WTC11 (cell line): ENCODE measurements around the gene TEX35. TPM values are rescaled to one million over a fixed set of nuclear protein-coding genes. Genes with fewer than 3 reads are reported as not detected.

Experiments
- ATAC-seq: fragments of 200-7000 bp; cut with Tn5 transposase; 2 replicates; pipeline ENCODE4 v1.10.0; 2021; ENCODE audit warnings: mild to moderate bottlenecking, moderate library complexity
- CTCF ChIA-PET: fragments of 300-600 bp; sonication (Branson Sonifier 250); formaldehyde crosslinking; loops from one replicate; lab custom pipeline; 2021; ENCODE audit warnings: antibody characterized with exemption; lab: Charles Lee
- POLR2A ChIA-PET: fragments of 350-600 bp; sonication (Branson Sonifier 250); formaldehyde crosslinking; loops from one replicate; lab custom pipeline; 2021; ENCODE audit warnings: antibody characterized with exemption; lab: Charles Lee
- DNase-seq: peaks from one replicate; pipeline ENCODE4 v3.0.0; 2021; ENCODE audit warnings: low spot score
- H3K27ac Mint-ChIP-seq: 2 replicates; pipeline ENCODE4 v1.8.0; 2021; ENCODE audit warnings: mixed read lengths
- H3K27me3 Mint-ChIP-seq: 2 replicates; pipeline ENCODE4 v1.8.0; 2021; ENCODE audit warnings: low read depth, mild to moderate bottlenecking, moderate library complexity, mixed read lengths
- H3K36me3 Mint-ChIP-seq: 2 replicates; pipeline ENCODE4 v1.8.0; 2021; ENCODE audit warnings: mixed read lengths
- H3K4me1 Mint-ChIP-seq: 2 replicates; pipeline ENCODE4 v1.8.0; 2022; ENCODE audit warnings: mixed read lengths
- H3K4me3 Mint-ChIP-seq: 2 replicates; pipeline ENCODE4 v1.8.0; 2021; ENCODE audit warnings: mild to moderate bottlenecking, moderate library complexity, mixed read lengths
- H3K9me3 Mint-ChIP-seq: 2 replicates; pipeline ENCODE4 v1.8.0; 2021; ENCODE audit warnings: mixed read lengths
- ATF1 ChIP-seq: sonication (generic); formaldehyde crosslinking; IDR thresholded peaks from 2 replicates; pipeline ENCODE4 v1.8.1; 2023; ENCODE audit warnings: mild to moderate bottlenecking, moderate library complexity, missing genetic modification reagents
- CREM ChIP-seq: sonication (generic); formaldehyde crosslinking; IDR thresholded peaks from 2 replicates; pipeline ENCODE4 v1.8.1; 2022; ENCODE audit warnings: mild to moderate bottlenecking, missing genetic modification reagents, moderate library complexity
- ETV6 ChIP-seq: sonication (generic); formaldehyde crosslinking; IDR thresholded peaks from 2 replicates; pipeline ENCODE4 v1.8.1; 2022; ENCODE audit warnings: mild to moderate bottlenecking, missing genetic modification reagents
- FOXK1 ChIP-seq: sonication (generic); formaldehyde crosslinking; IDR thresholded peaks from 2 replicates; pipeline ENCODE4 v1.8.0; 2022; ENCODE audit warnings: mild to moderate bottlenecking, moderate library complexity, missing genetic modification reagents
- GABPB1 ChIP-seq: sonication (generic); formaldehyde crosslinking; IDR thresholded peaks from 2 replicates; pipeline ENCODE4 v1.8.1; 2023; ENCODE audit warnings: mild to moderate bottlenecking, missing genetic modification reagents
- IRF2 ChIP-seq: sonication (generic); formaldehyde crosslinking; IDR thresholded peaks from 2 replicates; pipeline ENCODE4 v1.8.0; 2022; ENCODE audit warnings: low read depth, missing genetic modification reagents, borderline replicate concordance
- MYBL2 ChIP-seq: sonication (generic); formaldehyde crosslinking; IDR thresholded peaks from 2 replicates; pipeline ENCODE4 v1.8.1; 2023; ENCODE audit warnings: mild to moderate bottlenecking, moderate library complexity, missing genetic modification reagents
- SP1 ChIP-seq: sonication (generic); formaldehyde crosslinking; conservative IDR thresholded peaks from 2 replicates; pipeline ENCODE4 v1.8.1; 2022; ENCODE audit warnings: missing genetic modification reagents
- ZBTB21 ChIP-seq: sonication (generic); formaldehyde crosslinking; IDR thresholded peaks from 2 replicates; pipeline ENCODE4 v1.8.1; 2023; ENCODE audit warnings: mild to moderate bottlenecking, missing genetic modification reagents, borderline replicate concordance
- ZNF317 ChIP-seq: sonication (generic); formaldehyde crosslinking; IDR thresholded peaks from 2 replicates; pipeline ENCODE4 v1.8.1; 2023; ENCODE audit warnings: low read depth, mild to moderate bottlenecking, moderate library complexity, missing genetic modification reagents, borderline replicate concordance
- total RNA-seq: library from RNA; stranded (reverse); gene quantifications from 3 replicates; pipeline ENCODE4 v1.2.3, GENCODE V29; 2021
- TF ChIP-seq, protein P1 (sequence below): sonication (generic); formaldehyde crosslinking; IDR thresholded peaks from 2 replicates; pipeline ENCODE4 v1.8.0; 2023; ENCODE audit warnings: missing genetic modification reagents, mild to moderate bottlenecking, borderline replicate concordance
- TF ChIP-seq, protein P2 (sequence below): fragments of 200-600 bp; IDR thresholded peaks from 2 replicates; pipeline ENCODE4 v1.8.0; 2022; ENCODE audit warnings: antibody characterized with exemption
- TF ChIP-seq, protein P3 (sequence below): fragments of 250-450 bp; sonication (Bioruptor Pico); IDR thresholded peaks from 2 replicates; pipeline ENCODE4 v1.8.0; 2021; ENCODE audit warnings: mild to moderate bottlenecking
- TF ChIP-seq, protein P4 (sequence below): sonication (generic); formaldehyde crosslinking; IDR thresholded peaks from 2 replicates; pipeline ENCODE4 v1.8.1; 2023; ENCODE audit warnings: mild to moderate bottlenecking, missing genetic modification reagents, moderate library complexity
- TF ChIP-seq, protein P5 (sequence below): sonication (generic); formaldehyde crosslinking; IDR thresholded peaks from 2 replicates; pipeline ENCODE4 v1.8.0; 2023; ENCODE audit warnings: mild to moderate bottlenecking, missing genetic modification reagents
- TF ChIP-seq, protein P6 (sequence below): fragments of 250-450 bp; sonication (Bioruptor Pico); conservative IDR thresholded peaks from 2 replicates; pipeline ENCODE4 v1.9.0; 2021; ENCODE audit warnings: mild to moderate bottlenecking
- TF ChIP-seq, protein P7 (sequence below): sonication (generic); formaldehyde crosslinking; IDR thresholded peaks from 2 replicates; pipeline ENCODE4 v1.8.1; 2023; ENCODE audit warnings: mild to moderate bottlenecking, moderate library complexity, missing genetic modification reagents
- TF ChIP-seq, protein P8 (sequence below): sonication (generic); formaldehyde crosslinking; IDR thresholded peaks from 2 replicates; pipeline ENCODE4 v1.8.1; 2022; ENCODE audit warnings: mild to moderate bottlenecking, moderate library complexity, missing genetic modification reagents

TEX35 gene
- total RNA-seq, 1 experiment from 2014 or later: not detected

DNA sequence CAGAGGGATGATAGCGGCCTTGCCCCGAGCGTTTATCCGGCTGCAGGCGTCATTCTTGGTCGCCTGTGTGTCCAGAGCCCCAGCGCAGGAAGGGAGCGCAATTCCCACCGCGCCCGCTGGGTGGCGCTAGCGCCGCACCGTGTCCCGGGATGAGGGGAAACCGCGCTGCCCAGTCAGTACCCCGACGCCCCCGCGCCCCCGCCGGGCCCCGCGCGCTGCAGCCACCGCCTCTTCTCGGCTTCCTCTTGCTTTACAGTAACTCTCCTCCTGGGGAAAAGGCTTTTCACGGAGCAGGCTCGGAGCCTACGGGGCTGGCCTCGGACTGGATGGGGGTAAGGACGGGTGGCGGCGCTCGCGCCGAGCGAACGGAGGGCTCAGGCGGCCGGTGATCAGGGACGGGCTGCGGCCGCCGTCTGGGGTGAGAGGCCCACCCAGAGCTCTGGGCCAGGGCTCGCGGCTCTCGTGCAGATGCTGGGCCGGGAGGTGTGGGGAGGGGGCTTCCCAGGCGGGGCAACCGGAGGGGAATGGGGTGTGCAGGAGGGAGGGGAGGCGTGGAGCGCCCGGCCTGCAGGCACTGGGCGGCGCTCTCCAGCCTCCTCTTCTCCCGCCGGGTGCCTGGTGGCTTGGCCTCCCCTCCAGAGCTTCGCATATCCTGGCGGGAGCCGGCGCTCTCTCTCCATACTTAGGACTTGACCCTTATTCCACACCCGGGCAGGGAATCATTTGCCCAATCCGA, 29.8 kb downstream of the TEX35 start:
- DNase-seq (peak; percentile 97), ATAC-seq (peak; percentile 76)
- H3K27me3 Mint-ChIP-seq: no peaks in the 10 kb centered on the region; the same call in 1 of the 2 replicates
- peaks cover 23% of the 10 kb centered on the region for H3K4me1 Mint-ChIP-seq
- peak overlapping the region; percentile 91 for H3K27ac Mint-ChIP-seq
- H3K4me3 Mint-ChIP-seq: peak overlapping the region; percentile 87
- ChIA-PET CTCF (interaction anchor here (0.6 to 8.8 kb wide), 28 partner anchors 10 to 733 kb away, joined by 3 to 86 read pairs (median 4); partner anchors contain the start of gene RALGPS2), POLR2A (interaction anchor here (0.6 to 1.8 kb wide), 3 partner anchors 184 to 386 kb away, joined by 3 to 10 read pairs (median 4); no protein-coding TSS in a partner anchor)
- no peaks in the 10 kb centered on the region for H3K9me3 Mint-ChIP-seq
- H3K36me3 Mint-ChIP-seq: peaks cover 18% of the 10 kb centered on the region
- peak; percentile 61; the same call in 1 of the 2 replicates for TF ChIP-seq MYBL2 (CRISPR knock-in tag)
- TF ChIP-seq FOXK1 (CRISPR knock-in tag): peak; percentile 30; the same call in 1 of the 2 replicates
- no peak for TF ChIP-seq ETV6 (CRISPR knock-in tag)
- TF ChIP-seq, protein P1, sequence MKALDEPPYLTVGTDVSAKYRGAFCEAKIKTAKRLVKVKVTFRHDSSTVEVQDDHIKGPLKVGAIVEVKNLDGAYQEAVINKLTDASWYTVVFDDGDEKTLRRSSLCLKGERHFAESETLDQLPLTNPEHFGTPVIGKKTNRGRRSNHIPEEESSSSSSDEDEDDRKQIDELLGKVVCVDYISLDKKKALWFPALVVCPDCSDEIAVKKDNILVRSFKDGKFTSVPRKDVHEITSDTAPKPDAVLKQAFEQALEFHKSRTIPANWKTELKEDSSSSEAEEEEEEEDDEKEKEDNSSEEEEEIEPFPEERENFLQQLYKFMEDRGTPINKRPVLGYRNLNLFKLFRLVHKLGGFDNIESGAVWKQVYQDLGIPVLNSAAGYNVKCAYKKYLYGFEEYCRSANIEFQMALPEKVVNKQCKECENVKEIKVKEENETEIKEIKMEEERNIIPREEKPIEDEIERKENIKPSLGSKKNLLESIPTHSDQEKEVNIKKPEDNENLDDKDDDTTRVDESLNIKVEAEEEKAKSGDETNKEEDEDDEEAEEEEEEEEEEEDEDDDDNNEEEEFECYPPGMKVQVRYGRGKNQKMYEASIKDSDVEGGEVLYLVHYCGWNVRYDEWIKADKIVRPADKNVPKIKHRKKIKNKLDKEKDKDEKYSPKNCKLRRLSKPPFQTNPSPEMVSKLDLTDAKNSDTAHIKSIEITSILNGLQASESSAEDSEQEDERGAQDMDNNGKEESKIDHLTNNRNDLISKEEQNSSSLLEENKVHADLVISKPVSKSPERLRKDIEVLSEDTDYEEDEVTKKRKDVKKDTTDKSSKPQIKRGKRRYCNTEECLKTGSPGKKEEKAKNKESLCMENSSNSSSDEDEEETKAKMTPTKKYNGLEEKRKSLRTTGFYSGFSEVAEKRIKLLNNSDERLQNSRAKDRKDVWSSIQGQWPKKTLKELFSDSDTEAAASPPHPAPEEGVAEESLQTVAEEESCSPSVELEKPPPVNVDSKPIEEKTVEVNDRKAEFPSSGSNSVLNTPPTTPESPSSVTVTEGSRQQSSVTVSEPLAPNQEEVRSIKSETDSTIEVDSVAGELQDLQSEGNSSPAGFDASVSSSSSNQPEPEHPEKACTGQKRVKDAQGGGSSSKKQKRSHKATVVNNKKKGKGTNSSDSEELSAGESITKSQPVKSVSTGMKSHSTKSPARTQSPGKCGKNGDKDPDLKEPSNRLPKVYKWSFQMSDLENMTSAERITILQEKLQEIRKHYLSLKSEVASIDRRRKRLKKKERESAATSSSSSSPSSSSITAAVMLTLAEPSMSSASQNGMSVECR (CRISPR knock-in tag): 0 out of 2 replicates have a peak, but pooled peaks have one; percentile 14
- no peak; the same call in 1 of the 2 replicates for TF ChIP-seq CREM (CRISPR knock-in tag)
- 0 out of 2 replicates have a peak, but pooled peaks have one; percentile 29 for TF ChIP-seq ZNF317 (CRISPR knock-in tag)
- TF ChIP-seq, protein P2, sequence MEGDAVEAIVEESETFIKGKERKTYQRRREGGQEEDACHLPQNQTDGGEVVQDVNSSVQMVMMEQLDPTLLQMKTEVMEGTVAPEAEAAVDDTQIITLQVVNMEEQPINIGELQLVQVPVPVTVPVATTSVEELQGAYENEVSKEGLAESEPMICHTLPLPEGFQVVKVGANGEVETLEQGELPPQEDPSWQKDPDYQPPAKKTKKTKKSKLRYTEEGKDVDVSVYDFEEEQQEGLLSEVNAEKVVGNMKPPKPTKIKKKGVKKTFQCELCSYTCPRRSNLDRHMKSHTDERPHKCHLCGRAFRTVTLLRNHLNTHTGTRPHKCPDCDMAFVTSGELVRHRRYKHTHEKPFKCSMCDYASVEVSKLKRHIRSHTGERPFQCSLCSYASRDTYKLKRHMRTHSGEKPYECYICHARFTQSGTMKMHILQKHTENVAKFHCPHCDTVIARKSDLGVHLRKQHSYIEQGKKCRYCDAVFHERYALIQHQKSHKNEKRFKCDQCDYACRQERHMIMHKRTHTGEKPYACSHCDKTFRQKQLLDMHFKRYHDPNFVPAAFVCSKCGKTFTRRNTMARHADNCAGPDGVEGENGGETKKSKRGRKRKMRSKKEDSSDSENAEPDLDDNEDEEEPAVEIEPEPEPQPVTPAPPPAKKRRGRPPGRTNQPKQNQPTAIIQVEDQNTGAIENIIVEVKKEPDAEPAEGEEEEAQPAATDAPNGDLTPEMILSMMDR: peak; percentile 100
- TF ChIP-seq, protein P3, sequence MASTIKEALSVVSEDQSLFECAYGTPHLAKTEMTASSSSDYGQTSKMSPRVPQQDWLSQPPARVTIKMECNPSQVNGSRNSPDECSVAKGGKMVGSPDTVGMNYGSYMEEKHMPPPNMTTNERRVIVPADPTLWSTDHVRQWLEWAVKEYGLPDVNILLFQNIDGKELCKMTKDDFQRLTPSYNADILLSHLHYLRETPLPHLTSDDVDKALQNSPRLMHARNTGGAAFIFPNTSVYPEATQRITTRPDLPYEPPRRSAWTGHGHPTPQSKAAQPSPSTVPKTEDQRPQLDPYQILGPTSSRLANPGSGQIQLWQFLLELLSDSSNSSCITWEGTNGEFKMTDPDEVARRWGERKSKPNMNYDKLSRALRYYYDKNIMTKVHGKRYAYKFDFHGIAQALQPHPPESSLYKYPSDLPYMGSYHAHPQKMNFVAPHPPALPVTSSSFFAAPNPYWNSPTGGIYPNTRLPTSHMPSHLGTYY (CRISPR knock-in tag): peak; percentile 37; the same call in 1 of the 2 replicates
- TF ChIP-seq, protein P4, sequence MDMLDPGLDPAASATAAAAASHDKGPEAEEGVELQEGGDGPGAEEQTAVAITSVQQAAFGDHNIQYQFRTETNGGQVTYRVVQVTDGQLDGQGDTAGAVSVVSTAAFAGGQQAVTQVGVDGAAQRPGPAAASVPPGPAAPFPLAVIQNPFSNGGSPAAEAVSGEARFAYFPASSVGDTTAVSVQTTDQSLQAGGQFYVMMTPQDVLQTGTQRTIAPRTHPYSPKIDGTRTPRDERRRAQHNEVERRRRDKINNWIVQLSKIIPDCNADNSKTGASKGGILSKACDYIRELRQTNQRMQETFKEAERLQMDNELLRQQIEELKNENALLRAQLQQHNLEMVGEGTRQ (CRISPR knock-in tag): no peak
- TF ChIP-seq GABPB1 (CRISPR knock-in tag): no peak
- TF ChIP-seq, protein P5, sequence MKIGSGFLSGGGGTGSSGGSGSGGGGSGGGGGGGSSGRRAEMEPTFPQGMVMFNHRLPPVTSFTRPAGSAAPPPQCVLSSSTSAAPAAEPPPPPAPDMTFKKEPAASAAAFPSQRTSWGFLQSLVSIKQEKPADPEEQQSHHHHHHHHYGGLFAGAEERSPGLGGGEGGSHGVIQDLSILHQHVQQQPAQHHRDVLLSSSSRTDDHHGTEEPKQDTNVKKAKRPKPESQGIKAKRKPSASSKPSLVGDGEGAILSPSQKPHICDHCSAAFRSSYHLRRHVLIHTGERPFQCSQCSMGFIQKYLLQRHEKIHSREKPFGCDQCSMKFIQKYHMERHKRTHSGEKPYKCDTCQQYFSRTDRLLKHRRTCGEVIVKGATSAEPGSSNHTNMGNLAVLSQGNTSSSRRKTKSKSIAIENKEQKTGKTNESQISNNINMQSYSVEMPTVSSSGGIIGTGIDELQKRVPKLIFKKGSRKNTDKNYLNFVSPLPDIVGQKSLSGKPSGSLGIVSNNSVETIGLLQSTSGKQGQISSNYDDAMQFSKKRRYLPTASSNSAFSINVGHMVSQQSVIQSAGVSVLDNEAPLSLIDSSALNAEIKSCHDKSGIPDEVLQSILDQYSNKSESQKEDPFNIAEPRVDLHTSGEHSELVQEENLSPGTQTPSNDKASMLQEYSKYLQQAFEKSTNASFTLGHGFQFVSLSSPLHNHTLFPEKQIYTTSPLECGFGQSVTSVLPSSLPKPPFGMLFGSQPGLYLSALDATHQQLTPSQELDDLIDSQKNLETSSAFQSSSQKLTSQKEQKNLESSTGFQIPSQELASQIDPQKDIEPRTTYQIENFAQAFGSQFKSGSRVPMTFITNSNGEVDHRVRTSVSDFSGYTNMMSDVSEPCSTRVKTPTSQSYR: 0 out of 2 replicates have a peak, but pooled peaks have one; percentile 29
- TF ChIP-seq, protein P6, sequence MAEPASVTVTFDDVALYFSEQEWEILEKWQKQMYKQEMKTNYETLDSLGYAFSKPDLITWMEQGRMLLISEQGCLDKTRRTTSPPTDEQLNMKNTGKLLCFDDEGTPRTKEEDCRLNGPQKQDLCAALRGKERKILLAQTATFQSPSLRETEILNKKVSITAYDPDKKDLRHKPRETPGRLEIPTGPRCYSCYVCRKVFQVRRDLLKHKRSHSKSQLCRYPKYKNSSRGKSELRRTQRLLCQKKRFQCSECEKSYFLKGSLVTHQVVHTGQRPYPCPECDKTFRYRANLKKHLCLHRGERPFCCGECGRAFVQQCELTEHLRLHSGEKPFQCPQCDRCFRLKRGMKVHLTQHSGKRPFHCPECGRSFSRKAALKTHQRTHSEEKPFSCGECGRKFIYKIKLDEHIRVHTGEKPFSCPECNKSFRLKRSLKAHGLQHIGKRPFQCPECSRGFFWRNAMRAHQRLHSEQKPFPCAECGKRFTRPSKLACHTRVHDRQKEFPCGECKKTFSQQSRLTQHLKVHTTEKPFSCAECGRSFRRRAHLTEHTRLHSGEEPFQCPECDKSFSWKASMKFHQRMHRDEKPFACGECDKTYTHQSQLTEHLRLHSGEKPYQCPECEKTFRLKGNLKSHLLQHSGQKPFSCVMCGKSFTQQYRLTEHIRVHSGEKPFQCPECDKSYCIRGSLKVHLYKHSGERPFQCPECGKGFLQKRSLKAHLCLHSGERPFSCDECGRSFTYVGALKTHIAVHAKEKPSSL (CRISPR knock-in tag): no peak
- peak; percentile 88; the same call in 1 of the 2 replicates for TF ChIP-seq ATF1 (CRISPR knock-in tag)
- TF ChIP-seq, protein P7, sequence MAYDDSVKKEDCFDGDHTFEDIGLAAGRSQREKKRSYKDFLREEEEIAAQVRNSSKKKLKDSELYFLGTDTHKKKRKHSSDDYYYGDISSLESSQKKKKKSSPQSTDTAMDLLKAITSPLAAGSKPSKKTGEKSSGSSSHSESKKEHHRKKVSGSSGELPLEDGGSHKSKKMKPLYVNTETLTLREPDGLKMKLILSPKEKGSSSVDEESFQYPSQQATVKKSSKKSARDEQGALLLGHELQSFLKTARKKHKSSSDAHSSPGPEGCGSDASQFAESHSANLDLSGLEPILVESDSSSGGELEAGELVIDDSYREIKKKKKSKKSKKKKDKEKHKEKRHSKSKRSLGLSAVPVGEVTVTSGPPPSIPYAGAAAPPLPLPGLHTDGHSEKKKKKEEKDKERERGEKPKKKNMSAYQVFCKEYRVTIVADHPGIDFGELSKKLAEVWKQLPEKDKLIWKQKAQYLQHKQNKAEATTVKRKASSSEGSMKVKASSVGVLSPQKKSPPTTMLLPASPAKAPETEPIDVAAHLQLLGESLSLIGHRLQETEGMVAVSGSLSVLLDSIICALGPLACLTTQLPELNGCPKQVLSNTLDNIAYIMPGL: peak; percentile 99
- TF ChIP-seq IRF2: 0 out of 2 replicates have a peak, but pooled peaks have one; percentile 13
- TF ChIP-seq, protein P8, sequence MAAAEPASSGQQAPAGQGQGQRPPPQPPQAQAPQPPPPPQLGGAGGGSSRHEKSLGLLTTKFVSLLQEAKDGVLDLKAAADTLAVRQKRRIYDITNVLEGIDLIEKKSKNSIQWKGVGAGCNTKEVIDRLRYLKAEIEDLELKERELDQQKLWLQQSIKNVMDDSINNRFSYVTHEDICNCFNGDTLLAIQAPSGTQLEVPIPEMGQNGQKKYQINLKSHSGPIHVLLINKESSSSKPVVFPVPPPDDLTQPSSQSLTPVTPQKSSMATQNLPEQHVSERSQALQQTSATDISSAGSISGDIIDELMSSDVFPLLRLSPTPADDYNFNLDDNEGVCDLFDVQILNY (CRISPR knock-in tag): 0 out of 2 replicates have a peak, but pooled peaks have one; percentile 37
- no peak for TF ChIP-seq ZBTB21 (CRISPR knock-in tag)
- peak; percentile 59; the same call in 1 of the 2 replicates for TF ChIP-seq SP1
